ENCODE data around the gene LRP1B.

- TF ChIP-seq POLR2A (IDR thresholded peaks at IDR 0.05) (no peak), CTCF (IDR thresholded peaks at IDR 0.05) (no peak)
Measured at GRCh38 chr2:141928476-141928875, 202.3 kb downstream of the LRP1B start.
